SU-DHL-6 (cell line): Measurements from ENCODE around the gene ABHD8.
A peak's percentile ranks its signal among the peaks of the same experiment; 100 is the strongest.
"Not testable (repeated sequence)": the region's sequence is repeated elsewhere in the genome, so short reads cannot be mapped to it uniquely, and the experiment has no call there.

ENCODE experiments used
- H2AFZ ChIP-seq: fragments of 200-600 bp; sonication (generic); 2 replicates; pipeline ENCODE4 v1.6.1; 2014; ENCODE audit warnings: low read depth, mild to moderate bottlenecking, moderate library complexity, mixed read lengths, antibody characterized with exemption, low read length; ENCODE audit not compliant: severe bottlenecking
- H3F3A ChIP-seq: fragments of 200-600 bp; shearing (Covaris generic); 2 replicates; pipeline ENCODE4 v1.6.0; 2016; ENCODE audit warnings: antibody characterized with exemption, mild to moderate bottlenecking; ENCODE audit not compliant: insufficient read depth
- H3K27ac ChIP-seq: fragments of 200-600 bp; sonication (generic); 2 replicates; pipeline ENCODE4 v1.5.1; 2016; ENCODE audit warnings: low read depth, mild to moderate bottlenecking, low read length, moderate library complexity, mixed read lengths
- H3K27me3 ChIP-seq: fragments of 200-600 bp; sonication (generic), shearing (Covaris generic); 2 replicates; pipeline ENCODE4 v1.6.0; 2014; ENCODE audit warnings: mild to moderate bottlenecking, low read length
- H3K36me3 ChIP-seq: fragments of 200-600 bp; sonication (generic); 2 replicates; pipeline ENCODE4 v1.6.1; 2014; ENCODE audit warnings: mild to moderate bottlenecking, low read length, mixed read lengths
- H3K4me2 ChIP-seq: fragments of 300-600, 200-600 bp; shearing (Covaris generic), sonication (generic); 2 replicates; pipeline ENCODE4 v1.6.0; 2014; ENCODE audit warnings: low read length, low read depth, mild to moderate bottlenecking; ENCODE audit not compliant: poor library complexity, severe bottlenecking
- H3K4me3 ChIP-seq: fragments of 200-600 bp; sonication (generic); 2 replicates; pipeline ENCODE4 v1.5.1; 2014; ENCODE audit warnings: antibody characterized with exemption, low read length, mild to moderate bottlenecking, mixed read lengths; ENCODE audit not compliant: insufficient read depth, poor library complexity, severe bottlenecking
- H3K79me2 ChIP-seq: fragments of 200-600 bp; sonication (generic); 2 replicates; pipeline ENCODE4 v1.6.1; 2014; ENCODE audit warnings: mild to moderate bottlenecking, low read length, moderate library complexity; ENCODE audit not compliant: insufficient read depth
- H3K9ac ChIP-seq: fragments of 200-600 bp; sonication (generic); 2 replicates; pipeline ENCODE4 v1.7.0; 2014; ENCODE audit warnings: mild to moderate bottlenecking, low read length
- H3K9me2 ChIP-seq: fragments of 200-600 bp; sonication (generic); replicated peaks from 2 replicates; pipeline ENCODE4 v1.6.1; 2014; ENCODE audit warnings: low read length; ENCODE audit not compliant: insufficient read depth
- H3K9me3 ChIP-seq: fragments of 200-600 bp; sonication (generic); 2 replicates; pipeline ENCODE4 v1.6.1; 2014; ENCODE audit warnings: low read length, mixed read lengths; ENCODE audit not compliant: insufficient read depth
- H4K20me1 ChIP-seq: fragments of 200-600 bp; sonication (generic); 2 replicates; pipeline ENCODE4 v1.6.1; 2014; ENCODE audit warnings: low read depth, mild to moderate bottlenecking, antibody characterized with exemption, low read length, moderate library complexity, mixed read lengths
- CTCF ChIP-seq: fragments of 200-600 bp; sonication (generic); IDR thresholded peaks from one replicate; pipeline ENCODE4 v1.5.1; 2017; ENCODE audit warnings: antibody characterized with exemption, mild to moderate bottlenecking, low read length, moderate library complexity; ENCODE audit not compliant: insufficient read depth, poor library complexity, severe bottlenecking
- EZH2phosphoT487 ChIP-seq: fragments of 200-600 bp; sonication (generic), shearing (Covaris generic); conservative IDR thresholded peaks from 2 replicates; pipeline ENCODE4 v1.6.1; 2018; ENCODE audit warnings: mild to moderate bottlenecking, antibody characterized with exemption, low read length, moderate library complexity, mixed read lengths

The ABHD8 gene

GRCh38 chr19:17275441-17276175 is 27.6 kb downstream of the ABHD8 start:
- Histone ChIP-seq H3K79me2 (no peaks in the 10 kb centered on the region), H4K20me1 (no peaks in the 10 kb centered on the region), H3K4me3 (no peak overlapping the region), H3K36me3 (no peaks in the 10 kb centered on the region), H3K9ac (no peak overlapping the region), H3K27ac (no peak overlapping the region), H3F3A (peaks cover 8% of the 10 kb centered on the region), H3K4me2 (no peak overlapping the region), H3K27me3 (no peaks in the 10 kb centered on the region), H3K9me3 (no peaks in the 10 kb centered on the region), H3K9me2 (no peaks in the 10 kb centered on the region), H2AFZ (no peak overlapping the region)
- TF ChIP-seq EZH2phosphoT487 (no peak), CTCF (no peak)

GRCh38 chr19:17274892-17275291 is 28.3 kb downstream of the ABHD8 start:
- H3K27me3 ChIP-seq, H4K20me1 ChIP-seq, H3K4me2 ChIP-seq, H3K9me2 ChIP-seq, H3K9ac ChIP-seq, H3F3A ChIP-seq, H3K4me3 ChIP-seq, H3K9me3 ChIP-seq, H3K79me2 ChIP-seq, H2AFZ ChIP-seq, H3K27ac ChIP-seq, H3K36me3 ChIP-seq: not testable (repeated sequence)

GRCh38 chr19:17268754-17269153 is 34.5 kb downstream of the ABHD8 start:
- H3K9ac ChIP-seq: peak overlapping the region; percentile 79; the same call in 1 of the 2 replicates
- no peak overlapping the region for H3K4me2 ChIP-seq
- H3K4me3 ChIP-seq: no peak overlapping the region

More at GRCh38 chr19:17268754-17269153, 34.5 kb downstream of the ABHD8 start:
- TF ChIP-seq EZH2phosphoT487 (no peak), CTCF (no peak)
- H3K27me3 ChIP-seq: no peaks in the 10 kb centered on the region
- no peak overlapping the region for H3K27ac ChIP-seq
- H3K9me3 ChIP-seq: no peaks in the 10 kb centered on the region
- H3K9me2 ChIP-seq: no peaks in the 10 kb centered on the region
- H3K79me2 ChIP-seq: peaks cover 12% of the 10 kb centered on the region; the same call in 1 of the 2 replicates
- H3F3A ChIP-seq: peaks cover 9% of the 10 kb centered on the region
- no peaks in the 10 kb centered on the region for H4K20me1 ChIP-seq
- no peaks in the 10 kb centered on the region for H3K36me3 ChIP-seq
- H2AFZ ChIP-seq: no peak overlapping the region
